HCT116 (cell line): ENCODE measurements around the gene EIF4G3. TPM values are rescaled to one million over a fixed set of nuclear protein-coding genes. Genes with fewer than 3 reads are reported as not detected.

Experiments used
- ATAC-seq: fragments of 200-7000 bp; cut with Tn5 transposase; 2 replicates; pipeline ENCODE4 v1.9.1; 2020; ENCODE audit warnings: mild to moderate bottlenecking, moderate library complexity
- BruUV-seq: library from RNA; stranded (reverse); fragments of 400-500 nt; replicated peaks from 2 replicates; lab custom pipeline; 2021; lab: Mats Ljungman, UMichigan
- CTCF ChIA-PET: fragments of 300-600 bp; sonication (Branson Sonifier 250); formaldehyde crosslinking; loops from one replicate; lab custom pipeline; 2021; ENCODE audit warnings: antibody characterized with exemption; lab: Charles Lee
- POLR2A ChIA-PET: fragments of 300-600, 350-600 bp; sonication (Branson Sonifier 250); formaldehyde crosslinking; loops from one replicate; lab custom pipeline; 2021; ENCODE audit warnings: antibody characterized with exemption; lab: Charles Lee
- RAD21 ChIA-PET, 2 experiments: fragments of 300-600 bp; sonication (Branson Sonifier 250); formaldehyde crosslinking; loops; one replicate each; lab custom pipeline; 2023; ENCODE audit warnings: low total read pairs in 2 of 2; ENCODE audit not compliant: uncharacterized antibody in 2 of 2, unreplicated experiment in 2 of 2, low non-redundant PET in 1 of 2; lab: Charles Lee
- DNase-seq: peaks from one replicate; pipeline ENCODE4 v3.0.0-alpha.2; 2010; ENCODE audit warnings: low read depth, low spot score
- H2AFZ ChIP-seq: fragments of 200-600 bp; shearing (Covaris generic), sonication (generic); 2 replicates; pipeline ENCODE4 v1.6.1; 2017; ENCODE audit warnings: low read depth, mixed run types, mixed read lengths, antibody characterized with exemption, low read length; ENCODE audit not compliant: poor library complexity, severe bottlenecking
- H3K27ac ChIP-seq: 2 replicates; pipeline ENCODE4 v1.5.1; 2012; ENCODE audit warnings: low read depth, low read length
- H3K27me3 ChIP-seq: fragments of 200-600 bp; sonication (generic); 2 replicates; pipeline ENCODE4 v1.6.1; 2016; ENCODE audit warnings: mixed run types, low read length, mixed read lengths; ENCODE audit not compliant: insufficient read depth
- H3K36me3 ChIP-seq, 2 experiments: fragments of 200-500 bp in 1 of 2; fragments of 200-600 bp in 1 of 2; sonication (Bioruptor generic) in 1 of 2; sonication (generic) in 1 of 2; 2 replicates each; pipeline versions ENCODE4 v1.5.1 to v1.6.1; 2014 to 2016; ENCODE audit warnings: low read length in 2 of 2, inconsistent platforms in 1 of 2, mixed read lengths in 1 of 2, mixed run types in 1 of 2; ENCODE audit not compliant: insufficient read depth in 2 of 2, control insufficient read depth in 1 of 2
- H3K4me1 ChIP-seq, 2 experiments: fragments of 200-600 bp in 1 of 2; sonication (generic) in 1 of 2; 2 replicates each; pipeline versions ENCODE4 v1.5.1 to v1.6.1; 2012 to 2017; ENCODE audit warnings: low read length in 2 of 2, inconsistent platforms in 1 of 2, mild to moderate bottlenecking in 1 of 2, mixed read lengths in 1 of 2, mixed run types in 1 of 2, moderate library complexity in 1 of 2; ENCODE audit not compliant: insufficient read depth in 2 of 2, control insufficient read depth in 1 of 2
- H3K4me2 ChIP-seq: fragments of 200-600 bp; sonication (generic); 2 replicates; pipeline ENCODE4 v1.6.1; 2017; ENCODE audit warnings: mixed run types, low read length, mixed read lengths
- H3K4me3 ChIP-seq, 2 experiments: fragments of 200-600 bp in 1 of 2; sonication (generic) in 1 of 2; replicated peaks in 1 of 2; 2 replicates each; pipeline ENCODE4 v1.5.1; 2011 to 2016; ENCODE audit warnings: low read length in 2 of 2, control low read depth in 1 of 2, low read depth in 1 of 2, mild to moderate bottlenecking in 1 of 2, mixed read lengths in 1 of 2, mixed run types in 1 of 2
- H3K79me2 ChIP-seq: fragments of 200-600 bp; sonication (generic); 2 replicates; pipeline ENCODE4 v1.6.1; 2017; ENCODE audit warnings: mild to moderate bottlenecking, mixed run types, low read length, moderate library complexity, mixed read lengths; ENCODE audit not compliant: insufficient read depth
- H3K9ac ChIP-seq: fragments of 200-600 bp; sonication (generic); 2 replicates; pipeline ENCODE4 v1.6.1; 2016; ENCODE audit warnings: low read length, mixed read lengths
- H3K9me2 ChIP-seq: fragments of 200-600 bp; sonication (generic), shearing (Covaris generic); 2 replicates; pipeline ENCODE4 v1.6.1; 2017; ENCODE audit warnings: mixed run types, mild to moderate bottlenecking, moderate library complexity; ENCODE audit not compliant: insufficient read depth
- H3K9me3 ChIP-seq, 2 experiments: fragments of 200-500 bp in 1 of 2; fragments of 200-600 bp in 1 of 2; sonication (Bioruptor generic) in 1 of 2; sonication (generic) in 1 of 2; 2 replicates each; pipeline ENCODE4 v1.6.1; 2014 to 2017; ENCODE audit warnings: low read length in 2 of 2, mixed read lengths in 2 of 2, inconsistent platforms in 1 of 2, low read depth in 1 of 2, mild to moderate bottlenecking in 1 of 2, mixed run types in 1 of 2, moderate library complexity in 1 of 2; ENCODE audit not compliant: control insufficient read depth in 1 of 2, insufficient read depth in 1 of 2
- H4K20me1 ChIP-seq: fragments of 200-600 bp; sonication (generic), shearing (Covaris generic); 2 replicates; pipeline ENCODE4 v1.6.1; 2017; ENCODE audit warnings: mixed run types, mild to moderate bottlenecking, moderate library complexity; ENCODE audit not compliant: insufficient read depth
- CBX3 ChIP-seq: IDR thresholded peaks from 2 replicates; pipeline ENCODE4 v1.6.1; 2012; ENCODE audit warnings: low read depth
- CEBPB ChIP-seq: IDR thresholded peaks from 2 replicates; pipeline ENCODE4 v1.6.1; 2012; ENCODE audit warnings: low read depth
- EGR1 ChIP-seq: IDR thresholded peaks from 2 replicates; pipeline ENCODE4 v1.6.1; 2012; ENCODE audit warnings: low read depth
- EZH2phosphoT487 ChIP-seq: fragments of 200-600 bp; IDR thresholded peaks from 2 replicates; pipeline ENCODE4 v1.6.1; 2018; ENCODE audit warnings: antibody characterized with exemption, borderline replicate concordance
- FOSL1 ChIP-seq: IDR thresholded peaks from 2 replicates; pipeline ENCODE4 v1.6.1; 2012; ENCODE audit warnings: low read depth
- JUND ChIP-seq: IDR thresholded peaks from 2 replicates; pipeline ENCODE4 v1.6.1; 2012
- POLR2AphosphoS5 ChIP-seq: IDR thresholded peaks from 2 replicates; pipeline ENCODE4 v1.6.1; 2011; ENCODE audit warnings: mild to moderate bottlenecking, low read depth, low read length, moderate library complexity
- REST ChIP-seq: IDR thresholded peaks from 2 replicates; pipeline ENCODE4 v1.6.1; 2012; ENCODE audit warnings: low read depth
- SIN3A ChIP-seq: IDR thresholded peaks from 2 replicates; pipeline ENCODE4 v1.6.1; 2012; ENCODE audit warnings: low read depth
- SP1 ChIP-seq: IDR thresholded peaks from 2 replicates; pipeline ENCODE4 v1.6.1; 2012; ENCODE audit warnings: low read depth
- TCF7L2 ChIP-seq: IDR thresholded peaks from 2 replicates; pipeline ENCODE4 v1.7.0; 2011; ENCODE audit warnings: borderline replicate concordance, inconsistent platforms; ENCODE audit not compliant: insufficient read depth, insufficient read length; ENCODE audit errors: extremely low read depth
- YY1 ChIP-seq: IDR thresholded peaks from 2 replicates; pipeline ENCODE4 v1.6.1; 2011; ENCODE audit warnings: low read length, low read depth, moderate library complexity, mild to moderate bottlenecking; ENCODE audit not compliant: insufficient replicate concordance; ENCODE audit errors: extremely low read depth
- ZNF274 ChIP-seq: fragments of 200-500 bp; sonication (Bioruptor generic); IDR thresholded peaks from 2 replicates; pipeline ENCODE4 v1.6.1; 2014; ENCODE audit warnings: mild to moderate bottlenecking, low read depth, low read length, inconsistent platforms
- intact Hi-C: fragments of 100-400 bp; cut with micrococcal nuclease; formaldehyde crosslinking; loops from 2 replicates; pipeline ENCODE4 v1.10.0; 2022
- total RNA-seq: library from RNA; stranded (reverse); gene quantifications from one replicate; pipeline ENCODE4 v1.2.1, GENCODE V29; 2021; ENCODE audit not compliant: unreplicated experiment
- TF ChIP-seq, protein P1 (sequence below): IDR thresholded peaks from 2 replicates; pipeline ENCODE4 v1.6.1; 2012

The EIF4G3 gene
- total RNA-seq, 1 experiment from 2014 or later: 40.1 TPM

- Histone ChIP-seq H2AFZ (no peak overlapping the region), H3K36me3 (no peaks in the 10 kb centered on the region), H4K20me1 (no peaks in the 10 kb centered on the region), H3K9me3 (no peaks in the 10 kb centered on the region)
- no peak for ATAC-seq
- POLR2A ChIA-PET: no interaction called here
- CTCF ChIA-PET: no interaction called here
- TF ChIP-seq, protein P1, sequence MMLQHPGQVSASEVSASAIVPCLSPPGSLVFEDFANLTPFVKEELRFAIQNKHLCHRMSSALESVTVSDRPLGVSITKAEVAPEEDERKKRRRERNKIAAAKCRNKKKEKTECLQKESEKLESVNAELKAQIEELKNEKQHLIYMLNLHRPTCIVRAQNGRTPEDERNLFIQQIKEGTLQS: no peak
- TF ChIP-seq CBX3 (no peak), YY1 (no peak), SIN3A (no peak), EGR1 (no peak), FOSL1 (no peak), CEBPB (no peak), JUND (no peak), ZNF274 (no peak), SP1 (no peak)
- TF ChIP-seq, all 23 proteins: peak for 0
- no peak for DNase-seq
- H3K79me2 ChIP-seq: no peaks in the 10 kb centered on the region
- no peaks in the 10 kb centered on the region for H3K9me2 ChIP-seq
- BruUV-seq: no TSS peak
- RAD21 ChIA-PET: no interaction called here
- H3K4me1 ChIP-seq: no peaks in the 10 kb centered on the region
- H3K27me3 ChIP-seq: no peaks in the 10 kb centered on the region
- H3K9ac ChIP-seq: no peak overlapping the region
- no peak overlapping the region for H3K27ac ChIP-seq
- intact Hi-C loops: no loop called here
- H3K4me3 ChIP-seq: no peak overlapping the region
- no peak overlapping the region for H3K4me2 ChIP-seq
These were observed 291.6 kb downstream of the EIF4G3 start for GRCh38 chr1:20885121-20885520.

DNA sequence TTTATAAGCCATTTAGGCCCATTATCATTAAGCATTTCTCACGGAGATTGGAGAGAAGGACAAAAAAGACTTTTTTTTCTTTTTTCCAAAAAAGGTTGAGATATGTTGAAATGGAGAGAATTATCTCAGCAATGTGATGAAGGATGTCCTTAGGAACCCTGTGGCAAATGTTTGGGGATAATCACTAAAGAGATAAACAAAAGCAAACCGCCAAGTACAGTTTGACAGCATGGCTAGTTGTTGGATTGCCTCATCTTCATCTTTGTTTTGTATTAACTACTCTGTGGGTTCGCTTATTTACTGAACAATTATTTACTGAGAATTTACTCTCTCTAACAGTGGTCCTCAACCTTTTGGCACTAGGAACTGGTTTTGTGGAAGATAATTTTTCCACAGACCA, 292.2 kb downstream of the EIF4G3 start:
- no peaks in the 10 kb centered on the region for H3K4me1 ChIP-seq
- ATAC-seq (no peak), DNase-seq (no peak)
- H3K4me2 ChIP-seq: no peak overlapping the region
- H3K36me3 ChIP-seq: 0 out of 4 replicates have a peak, but pooled peaks cover 0 to 1% of the 10 kb centered on the region in 2 experiments
- TF ChIP-seq POLR2AphosphoS5: no peak
- TF ChIP-seq EGR1: no peak
- no peak for TF ChIP-seq REST
- no peak for TF ChIP-seq TCF7L2
- TF ChIP-seq, protein P1: no peak
- no peak for TF ChIP-seq EZH2phosphoT487
- no peaks in the 10 kb centered on the region for H3K9me3 ChIP-seq
- ChIA-PET POLR2A (no interaction called here), CTCF (no interaction called here), RAD21 (no interaction called here)
- no peak overlapping the region for H3K27ac ChIP-seq
- intact Hi-C loops: no loop called here
- H3K27me3 ChIP-seq: no peaks in the 10 kb centered on the region
- H4K20me1 ChIP-seq: no peaks in the 10 kb centered on the region
- no peaks in the 10 kb centered on the region for H3K9me2 ChIP-seq
- no peak overlapping the region for H3K4me3 ChIP-seq
- H2AFZ ChIP-seq: no peak overlapping the region
- BruUV-seq: no TSS peak
- H3K79me2 ChIP-seq: no peaks in the 10 kb centered on the region
- no peak overlapping the region for H3K9ac ChIP-seq
